WTC11 (cell line): ENCODE results near the gene SYT9.

ENCODE experiments used
- ARID4B ChIP-seq: sonication (generic); formaldehyde crosslinking; IDR thresholded peaks from 2 replicates; pipeline ENCODE4 v1.8.0; 2023; ENCODE audit warnings: missing genetic modification reagents, mild to moderate bottlenecking, borderline replicate concordance
- CTCF ChIP-seq: fragments of 200-600 bp; IDR thresholded peaks from 2 replicates; pipeline ENCODE4 v1.8.0; 2022; ENCODE audit warnings: antibody characterized with exemption
- ESRRA ChIP-seq: sonication (generic); formaldehyde crosslinking; IDR thresholded peaks from 2 replicates; pipeline ENCODE4 v1.8.1; 2022; ENCODE audit warnings: mild to moderate bottlenecking, missing genetic modification reagents, borderline replicate concordance
- JUN ChIP-seq: sonication (generic); formaldehyde crosslinking; IDR thresholded peaks from 2 replicates; pipeline ENCODE4 v1.8.0; 2023; ENCODE audit warnings: mild to moderate bottlenecking, missing genetic modification reagents
- MAX ChIP-seq: sonication (generic); formaldehyde crosslinking; IDR thresholded peaks from 2 replicates; pipeline ENCODE4 v1.8.0; 2022; ENCODE audit warnings: mild to moderate bottlenecking, missing genetic modification reagents
- SMAD3 ChIP-seq: sonication (generic); formaldehyde crosslinking; IDR thresholded peaks from 2 replicates; pipeline ENCODE4 v1.8.0; 2022; ENCODE audit warnings: missing genetic modification reagents, mild to moderate bottlenecking, borderline replicate concordance
- STAT6 ChIP-seq: sonication (generic); formaldehyde crosslinking; conservative IDR thresholded peaks from 2 replicates; pipeline ENCODE4 v1.8.1; 2023; ENCODE audit warnings: mild to moderate bottlenecking, low read depth, missing genetic modification reagents, moderate library complexity
- TCF7 ChIP-seq: sonication (generic); formaldehyde crosslinking; IDR thresholded peaks from 2 replicates; pipeline ENCODE4 v1.8.0; 2022; ENCODE audit warnings: mild to moderate bottlenecking, low read depth, missing genetic modification reagents, moderate library complexity
- TEAD4 ChIP-seq: sonication (generic); formaldehyde crosslinking; IDR thresholded peaks from 2 replicates; pipeline ENCODE4 v1.8.0; 2022; ENCODE audit warnings: mild to moderate bottlenecking, missing genetic modification reagents
- USF1 ChIP-seq: sonication (generic); formaldehyde crosslinking; IDR thresholded peaks from 2 replicates; pipeline ENCODE4 v1.8.0; 2022; ENCODE audit warnings: mild to moderate bottlenecking, missing genetic modification reagents

GRCh38 chr11:7498193-7498592 is 246.5 kb downstream of the SYT9 start:
- TF ChIP-seq CTCF (no peak), ESRRA (CRISPR knock-in tag) (no peak), SMAD3 (CRISPR knock-in tag) (no peak), JUN (CRISPR knock-in tag) (no peak), ARID4B (no peak), USF1 (no peak), TCF7 (CRISPR knock-in tag) (no peak), TEAD4 (no peak), STAT6 (no peak), MAX (CRISPR knock-in tag) (no peak)
